OCI-LY3 (cell line): ENCODE results near the gene ADH1A.

Experiments used
- EZH2phosphoT487 ChIP-seq: fragments of 200-600 bp; shearing (Covaris generic); IDR thresholded peaks from 2 replicates; pipeline ENCODE4 v1.6.1; 2018; ENCODE audit warnings: antibody characterized with exemption, mixed run types, low read depth
- TF ChIP-seq, protein P1 (sequence below): fragments of 200-600, 300-600 bp; sonication (generic); IDR thresholded peaks from 2 replicates; pipeline ENCODE4 v1.5.1; 2014; ENCODE audit warnings: antibody characterized with exemption, low read length, low read depth

DNA sequence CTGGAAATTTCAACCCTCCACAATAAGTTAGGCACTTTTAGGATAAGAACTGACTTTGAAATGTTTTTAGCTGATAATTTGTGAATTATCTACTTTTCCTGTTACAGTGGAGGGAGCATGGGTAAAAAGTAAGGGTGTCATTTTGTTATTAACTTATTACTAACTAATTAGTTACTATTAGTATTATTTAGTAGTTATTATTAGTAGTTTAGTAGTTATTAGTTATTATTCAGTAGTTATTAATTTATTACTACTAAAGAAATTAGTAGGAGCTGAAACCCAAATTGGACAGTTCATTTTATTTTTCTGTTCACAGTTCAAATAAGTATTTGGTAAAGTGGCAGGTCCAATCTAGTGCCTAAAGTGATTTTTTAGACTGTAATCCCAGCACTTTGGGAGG, 5.4 kb downstream of the ADH1A start:
- TF ChIP-seq, protein P1, sequence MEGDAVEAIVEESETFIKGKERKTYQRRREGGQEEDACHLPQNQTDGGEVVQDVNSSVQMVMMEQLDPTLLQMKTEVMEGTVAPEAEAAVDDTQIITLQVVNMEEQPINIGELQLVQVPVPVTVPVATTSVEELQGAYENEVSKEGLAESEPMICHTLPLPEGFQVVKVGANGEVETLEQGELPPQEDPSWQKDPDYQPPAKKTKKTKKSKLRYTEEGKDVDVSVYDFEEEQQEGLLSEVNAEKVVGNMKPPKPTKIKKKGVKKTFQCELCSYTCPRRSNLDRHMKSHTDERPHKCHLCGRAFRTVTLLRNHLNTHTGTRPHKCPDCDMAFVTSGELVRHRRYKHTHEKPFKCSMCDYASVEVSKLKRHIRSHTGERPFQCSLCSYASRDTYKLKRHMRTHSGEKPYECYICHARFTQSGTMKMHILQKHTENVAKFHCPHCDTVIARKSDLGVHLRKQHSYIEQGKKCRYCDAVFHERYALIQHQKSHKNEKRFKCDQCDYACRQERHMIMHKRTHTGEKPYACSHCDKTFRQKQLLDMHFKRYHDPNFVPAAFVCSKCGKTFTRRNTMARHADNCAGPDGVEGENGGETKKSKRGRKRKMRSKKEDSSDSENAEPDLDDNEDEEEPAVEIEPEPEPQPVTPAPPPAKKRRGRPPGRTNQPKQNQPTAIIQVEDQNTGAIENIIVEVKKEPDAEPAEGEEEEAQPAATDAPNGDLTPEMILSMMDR, result no peak
- TF ChIP-seq EZH2phosphoT487, result no peak
